ENCODE results near the gene MXRA8.

GRCh38 chr1:1351511-1352427 lies 6.6 kb downstream of the MXRA8 start:
- TF ChIP-seq SUZ12 (IDR thresholded peaks at IDR 0.05; ENCODE audit: extremely low read depth, insufficient read depth, insufficient read length) (no peak), ZNF274 (IDR thresholded peaks at IDR 0.05; ENCODE audit: low read depth, low read length) (no peak), YY1 (IDR thresholded peaks at IDR 0.05; ENCODE audit: insufficient read depth, insufficient read length) (no peak)

All from NT2/D1 (cell line).